Measurements from ENCODE around the gene MUC3A.

Gene MUC3A

GRCh38 chr7:100944138-100944537, 5.2 kb upstream of the MUC3A start:
- no peak overlapping the region for H3K27ac ChIP-seq (ENCODE audit: insufficient read depth, low read length, poor library complexity, severe bottlenecking)
- H3K4me3 ChIP-seq (ENCODE audit: insufficient read depth, low read depth, low read length, poor library complexity, severe bottlenecking): no peak overlapping the region
- H3K9me3 ChIP-seq (ENCODE audit: control insufficient read depth, low read length): no peaks in the 10 kb centered on the region
- no peaks in the 10 kb centered on the region for H3K36me3 ChIP-seq (ENCODE audit: control insufficient read depth, insufficient read depth, low read length)
- H3K27me3 ChIP-seq (replicated peaks; ENCODE audit: control insufficient read depth, insufficient read depth, low read length, poor library complexity, severe bottlenecking): no peaks in the 10 kb centered on the region
- no peak for DNase-seq
- no peaks in the 10 kb centered on the region for H3K4me1 ChIP-seq (ENCODE audit: control insufficient read depth, insufficient read depth, low read length, poor library complexity, severe bottlenecking)

- no peak overlapping the region for H3K4me3 ChIP-seq (ENCODE audit: insufficient read depth, low read depth, low read length, poor library complexity, severe bottlenecking)
- H3K36me3 ChIP-seq (ENCODE audit: control insufficient read depth, insufficient read depth, low read length): no peaks in the 10 kb centered on the region
- H3K27me3 ChIP-seq (replicated peaks; ENCODE audit: control insufficient read depth, insufficient read depth, low read length, poor library complexity, severe bottlenecking): no peaks in the 10 kb centered on the region
- no peak overlapping the region for H3K27ac ChIP-seq (ENCODE audit: insufficient read depth, low read length, poor library complexity, severe bottlenecking)
- no peaks in the 10 kb centered on the region for H3K9me3 ChIP-seq (ENCODE audit: control insufficient read depth, low read length)
- DNase-seq: no peak
- H3K4me1 ChIP-seq (ENCODE audit: control insufficient read depth, insufficient read depth, low read length, poor library complexity, severe bottlenecking): no peaks in the 10 kb centered on the region
Measured at GRCh38 chr7:100946111-100946510, 3.2 kb upstream of the MUC3A start.

GRCh38 chr7:100946766-100947365, 2.5 kb upstream of the MUC3A start:
- Histone ChIP-seq H3K9me3 (ENCODE audit: control insufficient read depth, low read length) (no peaks in the 10 kb centered on the region), H3K27ac (ENCODE audit: insufficient read depth, low read length, poor library complexity, severe bottlenecking) (no peak overlapping the region), H3K4me1 (ENCODE audit: control insufficient read depth, insufficient read depth, low read length, poor library complexity, severe bottlenecking) (no peaks in the 10 kb centered on the region), H3K36me3 (ENCODE audit: control insufficient read depth, insufficient read depth, low read length) (no peaks in the 10 kb centered on the region), H3K4me3 (ENCODE audit: insufficient read depth, low read depth, low read length, poor library complexity, severe bottlenecking) (no peak overlapping the region), H3K27me3 (replicated peaks; ENCODE audit: control insufficient read depth, insufficient read depth, low read length, poor library complexity, severe bottlenecking) (no peaks in the 10 kb centered on the region)
- no peak for DNase-seq

GRCh38 chr7:100947792-100948191, 1.5 kb upstream of the MUC3A start:
- Histone ChIP-seq H3K9me3 (ENCODE audit: control insufficient read depth, low read length) (no peaks in the 10 kb centered on the region), H3K27ac (ENCODE audit: insufficient read depth, low read length, poor library complexity, severe bottlenecking) (no peak overlapping the region), H3K27me3 (replicated peaks; ENCODE audit: control insufficient read depth, insufficient read depth, low read length, poor library complexity, severe bottlenecking) (no peaks in the 10 kb centered on the region), H3K4me1 (ENCODE audit: control insufficient read depth, insufficient read depth, low read length, poor library complexity, severe bottlenecking) (no peaks in the 10 kb centered on the region), H3K4me3 (ENCODE audit: insufficient read depth, low read depth, low read length, poor library complexity, severe bottlenecking) (no peak overlapping the region), H3K36me3 (ENCODE audit: control insufficient read depth, insufficient read depth, low read length) (no peaks in the 10 kb centered on the region)
- no peak for DNase-seq

- Histone ChIP-seq H3K27me3 (replicated peaks; ENCODE audit: control insufficient read depth, insufficient read depth, low read length, poor library complexity, severe bottlenecking) (no peaks in the 10 kb centered on the region), H3K9me3 (ENCODE audit: control insufficient read depth, low read length) (no peaks in the 10 kb centered on the region), H3K4me3 (ENCODE audit: insufficient read depth, low read depth, low read length, poor library complexity, severe bottlenecking) (no peak overlapping the region)
Measured at GRCh38 chr7:100949933-100950443, 654 bp downstream of the MUC3A start.

GRCh38 chr7:100951172-100951571, 1.8 kb downstream of the MUC3A start:
- DNase-seq: no peak
- H3K4me1 ChIP-seq (ENCODE audit: control insufficient read depth, insufficient read depth, low read length, poor library complexity, severe bottlenecking): no peaks in the 10 kb centered on the region
- no peaks in the 10 kb centered on the region for H3K9me3 ChIP-seq (ENCODE audit: control insufficient read depth, low read length)
- no peaks in the 10 kb centered on the region for H3K36me3 ChIP-seq (ENCODE audit: control insufficient read depth, insufficient read depth, low read length)
- H3K27me3 ChIP-seq (replicated peaks; ENCODE audit: control insufficient read depth, insufficient read depth, low read length, poor library complexity, severe bottlenecking): no peaks in the 10 kb centered on the region
- no peak overlapping the region for H3K4me3 ChIP-seq (ENCODE audit: insufficient read depth, low read depth, low read length, poor library complexity, severe bottlenecking)
- no peak overlapping the region for H3K27ac ChIP-seq (ENCODE audit: insufficient read depth, low read length, poor library complexity, severe bottlenecking)

More at GRCh38 chr7:100949933-100950443, 654 bp downstream of the MUC3A start:
- no peaks in the 10 kb centered on the region for H3K4me1 ChIP-seq (ENCODE audit: control insufficient read depth, insufficient read depth, low read length, poor library complexity, severe bottlenecking)
- no peak overlapping the region for H3K27ac ChIP-seq (ENCODE audit: insufficient read depth, low read length, poor library complexity, severe bottlenecking)
- no peak for DNase-seq
- H3K36me3 ChIP-seq (ENCODE audit: control insufficient read depth, insufficient read depth, low read length): no peaks in the 10 kb centered on the region

- Histone ChIP-seq H3K27me3 (replicated peaks; ENCODE audit: control insufficient read depth, insufficient read depth, low read length, poor library complexity, severe bottlenecking) (no peaks in the 10 kb centered on the region), H3K9me3 (ENCODE audit: control insufficient read depth, low read length) (no peaks in the 10 kb centered on the region), H3K36me3 (ENCODE audit: control insufficient read depth, insufficient read depth, low read length) (no peaks in the 10 kb centered on the region), H3K27ac (ENCODE audit: insufficient read depth, low read length, poor library complexity, severe bottlenecking) (no peak overlapping the region), H3K4me1 (ENCODE audit: control insufficient read depth, insufficient read depth, low read length, poor library complexity, severe bottlenecking) (no peaks in the 10 kb centered on the region), H3K4me3 (ENCODE audit: insufficient read depth, low read depth, low read length, poor library complexity, severe bottlenecking) (no peak overlapping the region)
- no peak for DNase-seq
Measured at GRCh38 chr7:100951888-100952560, 2.7 kb downstream of the MUC3A start.

GRCh38 chr7:100952641-100953040, 3.3 kb downstream of the MUC3A start:
- Histone ChIP-seq H3K9me3 (ENCODE audit: control insufficient read depth, low read length) (no peaks in the 10 kb centered on the region), H3K4me3 (ENCODE audit: insufficient read depth, low read depth, low read length, poor library complexity, severe bottlenecking) (no peak overlapping the region), H3K4me1 (ENCODE audit: control insufficient read depth, insufficient read depth, low read length, poor library complexity, severe bottlenecking) (no peaks in the 10 kb centered on the region), H3K36me3 (ENCODE audit: control insufficient read depth, insufficient read depth, low read length) (no peaks in the 10 kb centered on the region), H3K27me3 (replicated peaks; ENCODE audit: control insufficient read depth, insufficient read depth, low read length, poor library complexity, severe bottlenecking) (no peaks in the 10 kb centered on the region), H3K27ac (ENCODE audit: insufficient read depth, low read length, poor library complexity, severe bottlenecking) (no peak overlapping the region)
- DNase-seq: no peak

- peaks cover 2% of the 10 kb centered on the region for H3K27me3 ChIP-seq (replicated peaks; ENCODE audit: control insufficient read depth, insufficient read depth, low read length, poor library complexity, severe bottlenecking)
- H3K36me3 ChIP-seq (ENCODE audit: control insufficient read depth, insufficient read depth, low read length): no peaks in the 10 kb centered on the region
- no peak overlapping the region for H3K4me3 ChIP-seq (ENCODE audit: insufficient read depth, low read depth, low read length, poor library complexity, severe bottlenecking)
- no peaks in the 10 kb centered on the region for H3K4me1 ChIP-seq (ENCODE audit: control insufficient read depth, insufficient read depth, low read length, poor library complexity, severe bottlenecking)
- H3K9me3 ChIP-seq (ENCODE audit: control insufficient read depth, low read length): no peaks in the 10 kb centered on the region
- DNase-seq: no peak
- H3K27ac ChIP-seq (ENCODE audit: insufficient read depth, low read length, poor library complexity, severe bottlenecking): no peak overlapping the region
Measured at GRCh38 chr7:100957832-100958421, 8.6 kb downstream of the MUC3A start.

- Histone ChIP-seq H3K27ac (ENCODE audit: insufficient read depth, low read length, poor library complexity, severe bottlenecking) (no peak overlapping the region), H3K4me3 (ENCODE audit: insufficient read depth, low read depth, low read length, poor library complexity, severe bottlenecking) (no peak overlapping the region), H3K36me3 (ENCODE audit: control insufficient read depth, insufficient read depth, low read length) (no peaks in the 10 kb centered on the region), H3K27me3 (replicated peaks; ENCODE audit: control insufficient read depth, insufficient read depth, low read length, poor library complexity, severe bottlenecking) (peaks cover 17% of the 10 kb centered on the region), H3K4me1 (ENCODE audit: control insufficient read depth, insufficient read depth, low read length, poor library complexity, severe bottlenecking) (no peaks in the 10 kb centered on the region), H3K9me3 (ENCODE audit: control insufficient read depth, low read length) (no peaks in the 10 kb centered on the region)
- DNase-seq: no peak
Measured at GRCh38 chr7:100959894-100960293, 10.6 kb downstream of the MUC3A start.

Measured in effector memory CD4-positive, alpha-beta T cell (primary cell).